Subcutaneous adipose tissue (tissue), 4 donors: ENCODE measurements around the gene ROBO1. TPM values are rescaled to one million over a fixed set of nuclear protein-coding genes. Genes with fewer than 3 reads are reported as not detected.

Experiments
- total RNA-seq, 4 donors: library from RNA; depleted of rRNA; stranded (reverse); fragments of >200 nt; gene quantifications; one replicate each; pipeline ENCODE4 v1.1.0, GENCODE V29; 2016
- TF ChIP-seq, protein P1 (sequence below): fragments of 450-650 bp; IDR thresholded peaks from one replicate; pipeline ENCODE4 v1.5.1; 2016; ENCODE audit warnings: low read depth, mild to moderate bottlenecking, control low read depth, antibody characterized with exemption, moderate library complexity

ROBO1 gene
- total RNA-seq, 4 donors from 2014 or later, result 26.6 to 34.0 (median 30.8) TPM

- TF ChIP-seq, protein P1, sequence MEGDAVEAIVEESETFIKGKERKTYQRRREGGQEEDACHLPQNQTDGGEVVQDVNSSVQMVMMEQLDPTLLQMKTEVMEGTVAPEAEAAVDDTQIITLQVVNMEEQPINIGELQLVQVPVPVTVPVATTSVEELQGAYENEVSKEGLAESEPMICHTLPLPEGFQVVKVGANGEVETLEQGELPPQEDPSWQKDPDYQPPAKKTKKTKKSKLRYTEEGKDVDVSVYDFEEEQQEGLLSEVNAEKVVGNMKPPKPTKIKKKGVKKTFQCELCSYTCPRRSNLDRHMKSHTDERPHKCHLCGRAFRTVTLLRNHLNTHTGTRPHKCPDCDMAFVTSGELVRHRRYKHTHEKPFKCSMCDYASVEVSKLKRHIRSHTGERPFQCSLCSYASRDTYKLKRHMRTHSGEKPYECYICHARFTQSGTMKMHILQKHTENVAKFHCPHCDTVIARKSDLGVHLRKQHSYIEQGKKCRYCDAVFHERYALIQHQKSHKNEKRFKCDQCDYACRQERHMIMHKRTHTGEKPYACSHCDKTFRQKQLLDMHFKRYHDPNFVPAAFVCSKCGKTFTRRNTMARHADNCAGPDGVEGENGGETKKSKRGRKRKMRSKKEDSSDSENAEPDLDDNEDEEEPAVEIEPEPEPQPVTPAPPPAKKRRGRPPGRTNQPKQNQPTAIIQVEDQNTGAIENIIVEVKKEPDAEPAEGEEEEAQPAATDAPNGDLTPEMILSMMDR, result no peak
These were observed 790.7 kb downstream of the ROBO1 start for GRCh38 chr3:78977073-78977472.

GRCh38 chr3:78976200-78976599, 791.6 kb downstream of the ROBO1 start:
- TF ChIP-seq, protein P1, result no peak

DNA sequence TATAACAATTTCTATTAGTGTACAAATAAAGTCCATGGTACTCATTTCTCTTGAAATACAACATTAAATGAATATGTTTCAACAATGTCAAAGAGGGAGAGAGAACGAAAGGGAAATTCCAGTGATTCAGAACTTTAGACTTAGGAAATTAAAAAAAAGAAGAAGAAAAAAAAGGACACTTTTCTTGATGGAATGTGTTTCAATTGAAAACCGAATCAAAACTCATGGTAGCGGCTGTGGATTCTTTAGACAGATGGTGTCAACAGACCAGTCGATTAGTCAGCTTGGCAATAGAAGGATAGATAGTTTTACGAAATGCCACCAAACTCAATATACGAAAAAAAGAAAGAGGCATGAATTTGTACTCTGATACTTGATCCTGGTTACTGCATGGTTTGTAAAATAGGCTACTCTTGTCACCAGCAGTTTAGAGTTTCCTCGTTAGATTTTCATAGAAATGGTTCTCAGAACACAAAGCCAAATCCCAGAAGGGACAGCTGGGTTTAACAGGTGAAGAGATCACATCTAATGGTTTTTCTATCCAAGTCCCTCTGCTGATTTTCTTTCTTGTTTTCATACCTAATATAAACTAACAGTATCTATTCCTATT, 793.5 kb downstream of the ROBO1 start:
- TF ChIP-seq, protein P1, result no peak

- TF ChIP-seq, protein P1, result no peak
These were observed 795.0 kb downstream of the ROBO1 start for GRCh38 chr3:78972617-78973301.

GRCh38 chr3:78970656-78971055, 797.1 kb downstream of the ROBO1 start:
- TF ChIP-seq, protein P1, result no peak

GRCh38 chr3:78969483-78969882, 798.3 kb downstream of the ROBO1 start:
- TF ChIP-seq, protein P1, result no peak

GRCh38 chr3:78967061-78967460, 800.7 kb downstream of the ROBO1 start:
- TF ChIP-seq, protein P1, result no peak
